NCI-H2171 treated with DMSO at 0.1 percent for 48 hours (cell line): ENCODE measurements around the gene IKZF3.
"Not testable (repeated sequence)": the region's sequence is repeated elsewhere in the genome, so short reads cannot be mapped to it uniquely, and the experiment has no call there.

Source experiments
- DNase-seq: peaks from one replicate; lab custom pipeline; 2025; lab: John Stamatoyannopoulos, UW

The IKZF3 gene

GRCh38 chr17:39855911-39856649 is 8.0 kb downstream of the IKZF3 start:
- DNase-seq = not testable (repeated sequence)

- DNase-seq = no peak
These were observed 9.2 kb downstream of the IKZF3 start for GRCh38 chr17:39854909-39855308.

GRCh38 chr17:39852239-39852638 is 11.9 kb downstream of the IKZF3 start:
- no peak for DNase-seq

- DNase-seq = not testable (repeated sequence)
These were observed 13.9 kb downstream of the IKZF3 start for GRCh38 chr17:39850186-39850585.

GRCh38 chr17:39848600-39848999 is 15.5 kb downstream of the IKZF3 start:
- DNase-seq = no peak

GRCh38 chr17:39846205-39846604 is 17.9 kb downstream of the IKZF3 start:
- DNase-seq = no peak

- peak; percentile 41 for DNase-seq
These were observed 18.9 kb downstream of the IKZF3 start for GRCh38 chr17:39845052-39845846.

GRCh38 chr17:39841134-39841683 is 22.9 kb downstream of the IKZF3 start:
- no peak for DNase-seq

GRCh38 chr17:39838784-39839183 is 25.3 kb downstream of the IKZF3 start:
- no peak for DNase-seq

GRCh38 chr17:39838057-39838456 is 26.1 kb downstream of the IKZF3 start:
- DNase-seq = no peak

GRCh38 chr17:39836117-39836516 is 28.0 kb downstream of the IKZF3 start:
- no peak for DNase-seq

- DNase-seq = no peak
These were observed 28.9 kb downstream of the IKZF3 start for GRCh38 chr17:39835038-39835786.

GRCh38 chr17:39834017-39834416 is 30.1 kb downstream of the IKZF3 start:
- no peak for DNase-seq

GRCh38 chr17:39831588-39831987 is 32.5 kb downstream of the IKZF3 start:
- DNase-seq = no peak

- DNase-seq = no peak
These were observed 35.7 kb downstream of the IKZF3 start for GRCh38 chr17:39828443-39828842.

GRCh38 chr17:39826334-39826733 is 37.8 kb downstream of the IKZF3 start:
- DNase-seq = no peak

- no peak for DNase-seq
These were observed 40.6 kb downstream of the IKZF3 start for GRCh38 chr17:39823407-39824054.

- no peak for DNase-seq
These were observed 42.1 kb downstream of the IKZF3 start for GRCh38 chr17:39822051-39822451.

- DNase-seq = no peak
These were observed 43.1 kb downstream of the IKZF3 start for GRCh38 chr17:39820987-39821386.

- DNase-seq = no peak
These were observed 43.6 kb downstream of the IKZF3 start for GRCh38 chr17:39820541-39820940.

GRCh38 chr17:39818358-39819000 is 45.6 kb downstream of the IKZF3 start:
- no peak for DNase-seq
